Mesenchymal stem cell (in vitro differentiated cells and primary cell): Measurements from ENCODE around the gene NT5C2.

ENCODE experiments used
- DNase-seq: peaks from one replicate; pipeline ENCODE4 v3.0.0-alpha.2; 2013
- H2AFZ ChIP-seq: one replicate; pipeline ENCODE4 v1.6.1; 2013; ENCODE audit warnings: low read depth, mild to moderate bottlenecking, control low read depth, inconsistent platforms, low read length, moderate library complexity
- H2AK5ac ChIP-seq: 2 replicates; pipeline ENCODE4 v1.6.1; 2013; ENCODE audit warnings: low read length, moderate library complexity, mild to moderate bottlenecking, inconsistent platforms; ENCODE audit not compliant: severe bottlenecking
- H2BK120ac ChIP-seq: one replicate; pipeline ENCODE4 v1.6.1; 2013; ENCODE audit warnings: low read depth, mild to moderate bottlenecking, inconsistent platforms, low read length, moderate library complexity
- H2BK12ac ChIP-seq, 2 experiments: one replicate each; pipeline ENCODE4 v1.6.1; 2013; ENCODE audit warnings: inconsistent platforms in 2 of 2, low read length in 2 of 2, mild to moderate bottlenecking in 2 of 2, moderate library complexity in 2 of 2, control low read depth in 1 of 2
- H2BK15ac ChIP-seq: one replicate; pipeline ENCODE4 v1.6.1; 2013; ENCODE audit warnings: mild to moderate bottlenecking, low read depth, inconsistent platforms; ENCODE audit not compliant: poor library complexity, severe bottlenecking
- H2BK5ac ChIP-seq: 2 replicates; pipeline ENCODE4 v1.6.1; 2013; ENCODE audit warnings: low read depth, mild to moderate bottlenecking, low read length, control low read depth, inconsistent platforms; ENCODE audit not compliant: poor library complexity, severe bottlenecking
- H3K14ac ChIP-seq, 2 experiments: one replicate each; pipeline ENCODE4 v1.6.1; 2013; ENCODE audit warnings: inconsistent platforms in 2 of 2, low read length in 2 of 2, control low read depth in 1 of 2, mild to moderate bottlenecking in 1 of 2, moderate library complexity in 1 of 2
- H3K18ac ChIP-seq, 2 experiments: one replicate each; pipeline ENCODE4 v1.6.1; 2013; ENCODE audit warnings: inconsistent platforms in 2 of 2, low read length in 2 of 2, control low read depth in 1 of 2, low read depth in 1 of 2, mild to moderate bottlenecking in 1 of 2
- H3K23ac ChIP-seq, 2 experiments: one replicate each; pipeline ENCODE4 v1.6.1; 2013; ENCODE audit warnings: inconsistent platforms in 2 of 2, low read length in 2 of 2, mild to moderate bottlenecking in 2 of 2, moderate library complexity in 2 of 2, control low read depth in 1 of 2
- H3K27ac ChIP-seq: 2 replicates; pipeline ENCODE4 v1.5.1; 2013; ENCODE audit warnings: mild to moderate bottlenecking, moderate library complexity, low read length, control low read depth, inconsistent platforms; ENCODE audit not compliant: poor library complexity, severe bottlenecking
- H3K27me3 ChIP-seq, 2 experiments: 2 replicates each; pipeline versions ENCODE4 v1.6.1 to v1.7.0; 2013; ENCODE audit warnings: low read length in 2 of 2, mild to moderate bottlenecking in 2 of 2, moderate library complexity in 2 of 2, control low read depth in 1 of 2, inconsistent platforms in 1 of 2; ENCODE audit not compliant: control insufficient read depth in 1 of 2, insufficient read depth in 1 of 2
- H3K36me3 ChIP-seq, 2 experiments: 2 replicates each; pipeline versions ENCODE4 v1.6.1 to v1.7.0; 2013; ENCODE audit warnings: low read length in 2 of 2, control low read depth in 1 of 2, inconsistent platforms in 1 of 2, low read depth in 1 of 2, mild to moderate bottlenecking in 1 of 2; ENCODE audit not compliant: insufficient read depth in 2 of 2, control insufficient read depth in 1 of 2
- H3K4ac ChIP-seq, 2 experiments: one replicate each; pipeline ENCODE4 v1.6.1; 2013; ENCODE audit warnings: inconsistent platforms in 2 of 2, low read length in 2 of 2, mild to moderate bottlenecking in 2 of 2, moderate library complexity in 2 of 2, control low read depth in 1 of 2, low read depth in 1 of 2
- H3K4me1 ChIP-seq: 2 replicates; pipeline ENCODE4 v1.6.1; 2013; ENCODE audit warnings: low read depth, low read length, control low read depth; ENCODE audit not compliant: control insufficient read depth, insufficient read depth
- H3K4me2 ChIP-seq: 2 replicates; pipeline ENCODE4 v1.6.1; 2013; ENCODE audit warnings: low read length, mild to moderate bottlenecking, inconsistent platforms; ENCODE audit not compliant: poor library complexity, severe bottlenecking
- H3K4me3 ChIP-seq, 2 experiments: 2 replicates each; pipeline versions ENCODE4 v1.5.1 to v1.7.0; 2013; ENCODE audit warnings: low read length in 2 of 2, mild to moderate bottlenecking in 2 of 2, control low read depth in 1 of 2, low read depth in 1 of 2; ENCODE audit not compliant: insufficient read depth in 1 of 2
- H3K79me1 ChIP-seq: replicated peaks from 2 replicates; pipeline ENCODE4 v1.6.1; 2013; ENCODE audit warnings: mild to moderate bottlenecking, control low read depth, low read length, inconsistent platforms; ENCODE audit not compliant: poor library complexity, severe bottlenecking
- H3K9ac ChIP-seq: 2 replicates; pipeline ENCODE4 v1.7.0; 2013; ENCODE audit warnings: mild to moderate bottlenecking, low read length, moderate library complexity
- H3K9me3 ChIP-seq: 2 replicates; pipeline ENCODE4 v1.7.0; 2013; ENCODE audit warnings: mild to moderate bottlenecking, low read length; ENCODE audit not compliant: control insufficient read depth
- H4K8ac ChIP-seq: one replicate; pipeline ENCODE4 v1.6.1; 2013; ENCODE audit warnings: inconsistent platforms, mild to moderate bottlenecking, low read length, moderate library complexity
- H4K91ac ChIP-seq: one replicate; pipeline ENCODE4 v1.6.1; 2013; ENCODE audit warnings: mild to moderate bottlenecking, low read length, inconsistent platforms
- WGBS: methylation state at CpG from one replicate; pipeline ENCODE4 v1.1.7; 2013; ENCODE audit warnings: mixed read lengths; 5-methylcytosine and 5-hydroxymethylcytosine counted together

Gene NT5C2

DNA sequence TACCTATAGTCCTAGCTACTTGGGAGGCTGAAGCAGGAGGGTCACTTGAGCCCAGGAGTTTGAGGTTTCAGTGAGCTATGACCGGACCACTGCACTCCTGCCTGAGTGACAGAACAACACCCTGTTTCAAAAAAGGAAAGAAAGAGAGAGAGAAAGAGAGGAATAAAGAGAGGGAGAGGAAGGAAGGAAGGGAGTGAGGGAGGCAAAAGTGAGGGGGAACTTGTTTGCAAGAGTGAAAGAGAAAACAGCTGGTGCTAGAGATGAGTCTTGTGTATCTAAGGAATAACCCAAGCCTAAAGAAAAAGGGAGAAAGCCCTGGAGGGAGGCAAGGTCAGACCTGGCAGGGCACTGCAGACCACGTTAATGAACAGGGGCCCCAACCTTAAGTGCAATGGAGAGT, 4.8 kb upstream of the NT5C2 start:
- Histone ChIP-seq H3K4me1 (peaks cover 10% of the 10 kb centered on the region), H3K9me3 (no peaks in the 10 kb centered on the region), H3K4ac (peak overlapping the region in 1 of 2 experiments; percentile 49), H3K36me3 (no peaks in the 10 kb centered on the region), H3K4me2 (no peak overlapping the region), H3K18ac (peak overlapping the region in 1 of 2 experiments; percentile 21), H3K27me3 (no peaks in the 10 kb centered on the region), H2BK5ac (no peak overlapping the region), H3K23ac (no peak overlapping the region), H4K91ac (no peak overlapping the region), H2BK15ac (no peak overlapping the region), H3K9ac (no peak overlapping the region), H2BK120ac (peak overlapping the region; percentile 52), H3K4me3 (no peak overlapping the region), H4K8ac (peak overlapping the region; percentile 7), H3K79me1 (no peaks in the 10 kb centered on the region), H2BK12ac (peak overlapping the region; percentile 66 to 72), H2AFZ (peak overlapping the region; percentile 53), H2AK5ac (no peak overlapping the region), H3K27ac (no peak overlapping the region), H3K14ac (no peak overlapping the region)
- 98% methylated on average over 2 of the region's 2 CpGs for WGBS
- no peak for DNase-seq

DNA sequence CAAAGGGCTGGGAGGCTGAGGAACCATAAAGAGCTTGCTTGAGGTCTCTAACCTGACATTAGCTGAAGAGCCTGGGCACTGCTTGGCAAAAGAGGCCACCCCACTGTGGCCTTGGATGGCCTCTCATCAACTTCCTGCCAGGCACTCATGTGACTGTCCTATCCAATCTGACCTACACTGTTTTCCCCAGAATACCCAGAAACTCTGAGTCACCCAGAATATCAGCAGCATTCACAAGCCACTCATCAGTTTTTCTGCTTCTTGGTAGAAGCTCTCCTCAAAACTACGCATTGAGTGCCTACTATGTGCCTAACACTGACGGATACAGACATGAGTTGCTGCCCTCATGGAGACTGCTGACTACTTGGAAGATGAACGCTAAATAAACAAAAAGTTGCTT, 4.1 kb upstream of the NT5C2 start:
- H3K4me1 ChIP-seq = peaks cover 10% of the 10 kb centered on the region
- no peak overlapping the region for H2BK120ac ChIP-seq
- peak overlapping the region; percentile 45 to 83 for H2BK12ac ChIP-seq
- no peak overlapping the region for H2AK5ac ChIP-seq
- H4K8ac ChIP-seq = peak overlapping the region; percentile 87
- WGBS = 85% methylated on average over 3 of the region's 3 CpGs
- peak overlapping the region; percentile 86 for H2AFZ ChIP-seq
- peak overlapping the region; percentile 17 for H3K27ac ChIP-seq
- H2BK15ac ChIP-seq = no peak overlapping the region
- H3K9me3 ChIP-seq = no peaks in the 10 kb centered on the region
- no peak overlapping the region for H3K4me2 ChIP-seq
- H3K36me3 ChIP-seq = no peaks in the 10 kb centered on the region
- H3K27me3 ChIP-seq = no peaks in the 10 kb centered on the region
- H2BK5ac ChIP-seq = no peak overlapping the region
- peak overlapping the region; percentile 32 for H3K9ac ChIP-seq
- no peak overlapping the region for H3K4me3 ChIP-seq
- H3K79me1 ChIP-seq = no peaks in the 10 kb centered on the region
- peak overlapping the region; percentile 39 to 61 for H3K4ac ChIP-seq
- peak; percentile 85 for DNase-seq
- H3K23ac ChIP-seq = no peak overlapping the region
- no peak overlapping the region for H4K91ac ChIP-seq
- H3K18ac ChIP-seq = peak overlapping the region; percentile 18 to 23
- H3K14ac ChIP-seq = no peak overlapping the region

DNA sequence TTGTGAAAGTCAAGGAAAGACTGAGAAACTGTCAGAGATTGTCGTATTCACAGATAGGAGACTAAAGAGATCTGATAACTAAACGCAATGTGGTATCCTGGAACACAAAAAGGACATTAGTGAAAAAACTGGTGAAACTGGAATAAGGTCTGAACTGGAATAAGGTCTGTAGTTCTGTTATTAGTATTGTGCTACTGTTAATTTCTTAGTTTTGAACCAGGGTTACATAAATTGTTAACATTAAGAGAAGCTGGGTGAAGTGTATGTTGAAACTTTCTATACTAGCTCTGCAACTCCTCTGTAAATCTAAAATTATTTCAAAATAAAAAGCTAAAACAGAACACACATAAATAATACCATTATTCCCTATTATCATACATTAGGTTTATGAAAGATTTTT, 3.4 kb upstream of the NT5C2 start:
- Histone ChIP-seq H3K79me1 (no peaks in the 10 kb centered on the region), H4K8ac (no peak overlapping the region), H3K27ac (no peak overlapping the region), H3K9ac (peak overlapping the region; percentile 32), H4K91ac (no peak overlapping the region), H2BK120ac (no peak overlapping the region), H3K4me1 (peaks cover 10% of the 10 kb centered on the region), H3K36me3 (no peaks in the 10 kb centered on the region), H2AFZ (no peak overlapping the region), H2BK15ac (no peak overlapping the region), H3K23ac (no peak overlapping the region), H2BK5ac (no peak overlapping the region), H3K9me3 (no peaks in the 10 kb centered on the region), H2BK12ac (no peak overlapping the region), H3K4me2 (no peak overlapping the region), H3K14ac (no peak overlapping the region), H3K4me3 (no peak overlapping the region), H3K4ac (no peak overlapping the region), H2AK5ac (no peak overlapping the region), H3K18ac (no peak overlapping the region), H3K27me3 (no peaks in the 10 kb centered on the region)
- no peak for DNase-seq
- WGBS = 98% methylated on average over 2 of the region's 2 CpGs

DNA sequence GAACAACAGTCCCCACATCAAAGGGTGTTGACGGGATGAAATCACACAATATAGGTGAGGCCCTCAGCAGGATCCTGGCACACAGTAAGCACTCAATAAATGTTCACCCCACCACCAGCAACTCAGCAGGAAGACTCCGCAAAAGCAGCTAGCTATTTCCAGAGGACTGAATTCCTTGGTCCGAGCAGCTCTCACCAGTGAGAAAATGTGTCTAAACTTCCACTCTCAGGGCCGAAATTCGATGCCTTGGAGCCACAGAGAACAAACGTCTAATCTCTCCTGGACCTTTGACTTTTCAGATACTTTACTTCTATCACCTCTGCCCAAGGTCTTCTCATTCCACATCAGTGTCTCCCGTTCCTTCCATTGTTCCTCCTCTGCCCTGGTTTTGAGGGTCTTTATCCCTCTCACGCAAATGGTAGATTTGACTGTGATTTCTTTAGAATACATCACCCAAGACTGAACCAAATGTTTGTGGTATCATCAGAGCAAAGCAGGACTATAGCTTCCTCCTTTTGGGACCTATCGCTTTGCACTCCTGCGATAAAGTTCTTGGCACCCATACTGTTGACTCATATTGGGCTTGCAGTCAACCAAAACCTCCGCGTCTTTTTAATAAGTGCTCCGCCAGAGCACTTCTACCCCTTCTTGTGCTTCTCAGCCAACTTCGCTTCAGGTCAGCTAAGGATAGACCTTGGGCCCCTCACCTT, 903 bp upstream of the NT5C2 start:
- Histone ChIP-seq H4K91ac (peak overlapping the region; percentile 4), H3K27ac (no peak overlapping the region), H3K79me1 (no peaks in the 10 kb centered on the region), H3K9ac (peak overlapping the region; percentile 81), H4K8ac (peak overlapping the region; percentile 94), H3K18ac (peak overlapping the region in 1 of 2 experiments; percentile 5), H2BK15ac (no peak overlapping the region), H3K4me2 (no peak overlapping the region), H3K4me1 (peaks cover 10% of the 10 kb centered on the region), H3K36me3 (no peaks in the 10 kb centered on the region), H3K4me3 (peak overlapping the region in 1 of 2 experiments; percentile 80), H3K14ac (no peak overlapping the region), H2BK5ac (no peak overlapping the region), H3K23ac (no peak overlapping the region), H2AFZ (no peak overlapping the region), H2BK120ac (no peak overlapping the region), H2AK5ac (peak overlapping the region; percentile 34), H3K4ac (no peak overlapping the region), H3K27me3 (no peaks in the 10 kb centered on the region), H2BK12ac (peak overlapping the region; percentile 18 to 70), H3K9me3 (no peaks in the 10 kb centered on the region)
- 82% methylated on average over 14 of the region's 14 CpGs for WGBS
- no peak for DNase-seq
